Erythroblast (primary cell): ENCODE measurements around the gene ZNF124.
"Not testable (repeated sequence)": the region's sequence is repeated elsewhere in the genome, so short reads cannot be mapped to it uniquely, and the experiment has no call there.

Source experiments
- GATA1 ChIP-seq: IDR thresholded peaks from 2 replicates; pipeline ENCODE4 v1.6.1; 2011; ENCODE audit warnings: low read depth, mild to moderate bottlenecking, control low read depth, low read length, moderate library complexity
- POLR2A ChIP-seq: IDR thresholded peaks from 2 replicates; pipeline ENCODE4 v1.6.1; 2011; ENCODE audit warnings: mild to moderate bottlenecking, low read length

DNA sequence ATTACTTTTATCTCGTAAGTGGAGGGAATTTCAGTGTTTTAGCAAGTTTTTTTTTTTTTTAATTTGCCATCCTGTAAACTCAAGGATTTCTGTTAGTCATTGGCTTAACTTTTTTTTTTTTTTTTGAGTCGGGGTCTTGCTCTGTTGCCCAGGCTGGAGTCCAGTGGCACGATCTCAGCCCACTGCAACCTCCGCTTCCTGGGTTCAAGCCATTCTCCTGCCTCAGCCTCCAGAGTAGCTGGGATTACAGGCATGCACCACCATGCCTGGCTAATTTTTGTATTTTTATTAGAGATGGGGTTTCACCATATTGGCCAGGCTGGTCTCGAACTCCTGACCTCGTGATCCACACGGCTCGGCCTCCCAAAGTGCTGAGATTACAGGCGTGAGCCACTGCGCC is 24.7 kb downstream of the ZNF124 start:
- TF ChIP-seq POLR2A, GATA1: not testable (repeated sequence)
